PFSK-1 (cell line): ENCODE data around the gene DOCK1.

Source experiments
- FOXP2 ChIP-seq: optimal IDR thresholded peaks from 2 replicates; pipeline ENCODE3; 2011; ENCODE audit warnings: borderline replicate concordance, control low read depth, inconsistent platforms; ENCODE audit not compliant: insufficient read depth; ENCODE audit errors: extremely low read length, extremely low read depth
- POLR2AphosphoS5 ChIP-seq: IDR thresholded peaks from 2 replicates; pipeline ENCODE4 v1.6.1; 2012; ENCODE audit warnings: low read depth, mild to moderate bottlenecking, control low read depth, low read length, moderate library complexity
- SIN3A ChIP-seq: IDR thresholded peaks from 2 replicates; pipeline ENCODE4 v1.6.1; 2012; ENCODE audit warnings: mild to moderate bottlenecking, low read length, moderate library complexity, borderline replicate concordance; ENCODE audit not compliant: insufficient read depth
- TAF1 ChIP-seq: IDR thresholded peaks from 2 replicates; pipeline ENCODE4 v1.6.1; 2012; ENCODE audit warnings: low read length, control low read depth, borderline replicate concordance; ENCODE audit not compliant: insufficient read depth
- TF ChIP-seq, protein P1 (sequence below), 2 experiments: IDR thresholded peaks; 2 replicates each; pipeline versions ENCODE4 v1.6.1 to v1.8.0; 2011 to 2012; ENCODE audit warnings: low read depth in 2 of 2, low read length in 2 of 2, control low read depth in 1 of 2, inconsistent platforms in 1 of 2, mild to moderate bottlenecking in 1 of 2, moderate library complexity in 1 of 2; ENCODE audit not compliant: insufficient read depth in 1 of 2

The DOCK1 gene

GRCh38 chr10:126966938-126967337 is 61.7 kb downstream of the DOCK1 start:
- no peak for TF ChIP-seq TAF1
- TF ChIP-seq FOXP2 = no peak
- no peak for TF ChIP-seq POLR2AphosphoS5
- TF ChIP-seq, protein P1, sequence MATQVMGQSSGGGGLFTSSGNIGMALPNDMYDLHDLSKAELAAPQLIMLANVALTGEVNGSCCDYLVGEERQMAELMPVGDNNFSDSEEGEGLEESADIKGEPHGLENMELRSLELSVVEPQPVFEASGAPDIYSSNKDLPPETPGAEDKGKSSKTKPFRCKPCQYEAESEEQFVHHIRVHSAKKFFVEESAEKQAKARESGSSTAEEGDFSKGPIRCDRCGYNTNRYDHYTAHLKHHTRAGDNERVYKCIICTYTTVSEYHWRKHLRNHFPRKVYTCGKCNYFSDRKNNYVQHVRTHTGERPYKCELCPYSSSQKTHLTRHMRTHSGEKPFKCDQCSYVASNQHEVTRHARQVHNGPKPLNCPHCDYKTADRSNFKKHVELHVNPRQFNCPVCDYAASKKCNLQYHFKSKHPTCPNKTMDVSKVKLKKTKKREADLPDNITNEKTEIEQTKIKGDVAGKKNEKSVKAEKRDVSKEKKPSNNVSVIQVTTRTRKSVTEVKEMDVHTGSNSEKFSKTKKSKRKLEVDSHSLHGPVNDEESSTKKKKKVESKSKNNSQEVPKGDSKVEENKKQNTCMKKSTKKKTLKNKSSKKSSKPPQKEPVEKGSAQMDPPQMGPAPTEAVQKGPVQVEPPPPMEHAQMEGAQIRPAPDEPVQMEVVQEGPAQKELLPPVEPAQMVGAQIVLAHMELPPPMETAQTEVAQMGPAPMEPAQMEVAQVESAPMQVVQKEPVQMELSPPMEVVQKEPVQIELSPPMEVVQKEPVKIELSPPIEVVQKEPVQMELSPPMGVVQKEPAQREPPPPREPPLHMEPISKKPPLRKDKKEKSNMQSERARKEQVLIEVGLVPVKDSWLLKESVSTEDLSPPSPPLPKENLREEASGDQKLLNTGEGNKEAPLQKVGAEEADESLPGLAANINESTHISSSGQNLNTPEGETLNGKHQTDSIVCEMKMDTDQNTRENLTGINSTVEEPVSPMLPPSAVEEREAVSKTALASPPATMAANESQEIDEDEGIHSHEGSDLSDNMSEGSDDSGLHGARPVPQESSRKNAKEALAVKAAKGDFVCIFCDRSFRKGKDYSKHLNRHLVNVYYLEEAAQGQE (IDR thresholded peaks at IDR 0.05; ENCODE audit: insufficient read depth in 1 of 2, low read depth in 2 of 2, low read length in 2 of 2) = no peak

- TF ChIP-seq TAF1 = no peak
- no peak for TF ChIP-seq POLR2AphosphoS5
- TF ChIP-seq FOXP2 = no peak
- TF ChIP-seq SIN3A = no peak
- TF ChIP-seq, protein P1 (IDR thresholded peaks at IDR 0.05; ENCODE audit: insufficient read depth in 1 of 2, low read depth in 2 of 2, low read length in 2 of 2) = no peak
Measured at GRCh38 chr10:126969310-126969709, 64.1 kb downstream of the DOCK1 start.

DNA sequence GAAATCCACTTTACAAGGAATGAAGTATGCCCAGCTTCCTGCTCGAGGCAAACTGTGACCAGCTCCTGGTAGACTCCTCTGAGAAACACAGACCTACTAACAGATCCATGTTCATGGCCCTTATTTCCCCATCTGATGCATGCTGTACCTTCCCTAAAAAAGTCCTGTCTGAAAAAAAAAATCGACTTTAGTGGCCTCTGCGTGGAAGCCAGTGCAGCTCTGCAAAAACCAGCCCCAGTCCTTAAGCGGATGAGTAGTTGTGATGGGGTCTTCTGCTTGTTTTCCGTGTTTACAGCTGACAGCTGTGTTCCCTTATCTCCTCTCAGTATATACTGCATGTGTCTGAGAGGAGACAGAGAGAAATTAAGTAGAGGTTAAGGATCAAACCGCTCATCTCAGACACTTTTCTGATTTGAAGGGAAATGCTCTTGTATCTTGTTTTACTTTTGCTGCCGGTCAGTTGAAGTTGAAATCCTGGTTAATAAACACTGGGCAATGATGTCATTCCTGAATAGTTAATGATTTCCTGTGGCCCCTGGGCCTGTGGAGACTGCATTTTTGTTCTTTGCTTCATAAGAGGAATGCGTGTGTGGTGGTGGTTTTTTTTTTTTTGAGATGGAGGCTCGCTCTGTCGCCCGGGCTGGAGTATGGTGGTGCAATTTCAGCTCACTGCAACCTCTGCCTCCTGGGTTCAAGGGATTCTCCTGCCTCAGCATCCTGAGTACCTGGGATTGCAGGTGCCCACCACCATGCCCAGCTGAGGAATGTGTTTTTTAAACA is 67.6 kb downstream of the DOCK1 start:
- no peak for TF ChIP-seq POLR2AphosphoS5
- TF ChIP-seq, protein P1 (IDR thresholded peaks at IDR 0.05; ENCODE audit: insufficient read depth in 1 of 2, low read depth in 2 of 2, low read length in 2 of 2) = no peak
- no peak for TF ChIP-seq FOXP2
- no peak for TF ChIP-seq TAF1
- TF ChIP-seq SIN3A = no peak

- TF ChIP-seq FOXP2 (no peak), POLR2AphosphoS5 (no peak), TAF1 (no peak)
- TF ChIP-seq, protein P1 (IDR thresholded peaks at IDR 0.05; ENCODE audit: insufficient read depth in 1 of 2, low read depth in 2 of 2, low read length in 2 of 2) = no peak
Measured at GRCh38 chr10:126975221-126975620, 70.0 kb downstream of the DOCK1 start.
